ENCODE data around the gene ARHGAP8. TPM values are rescaled to one million over a fixed set of nuclear protein-coding genes. Genes with fewer than 3 reads are reported as not detected.

ARHGAP8 gene
- total RNA-seq, 1 donor from 2014 or later, result 0.49 TPM

DNA sequence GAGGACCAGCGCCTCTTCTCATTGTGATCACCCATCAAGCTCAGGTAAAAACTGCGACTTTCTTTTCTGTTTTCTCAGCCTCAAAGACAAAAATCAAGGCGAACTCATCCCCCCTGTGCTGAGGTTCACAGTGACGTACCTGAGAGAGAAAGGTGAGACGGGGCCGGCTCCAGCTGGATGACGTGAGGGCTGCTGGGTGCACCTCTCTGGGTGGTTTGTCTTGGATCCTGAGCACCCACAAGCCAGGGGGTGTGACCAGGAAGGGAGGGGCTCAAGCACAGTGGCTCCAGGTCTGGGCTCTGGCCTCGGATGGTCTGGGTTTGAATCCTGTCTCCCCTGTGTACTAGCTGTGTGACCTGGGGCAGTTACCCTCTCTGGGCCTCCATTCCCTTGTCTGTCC lies 92.8 kb downstream of the ARHGAP8 start:
- Mint-ChIP-seq H3K27ac (no peak overlapping the region), H3K27me3 (peaks cover 6% of the 10 kb centered on the region), H3K4me3 (no peak overlapping the region), H3K36me3 (ENCODE audit: low read depth) (peaks cover 3% of the 10 kb centered on the region), H3K9me3 (peaks cover 6% of the 10 kb centered on the region), H3K4me1 (no peaks in the 10 kb centered on the region)
- ATAC-seq (ENCODE audit: low read depth) (no peak), DNase-seq (no peak)
- TF ChIP-seq, protein P1, sequence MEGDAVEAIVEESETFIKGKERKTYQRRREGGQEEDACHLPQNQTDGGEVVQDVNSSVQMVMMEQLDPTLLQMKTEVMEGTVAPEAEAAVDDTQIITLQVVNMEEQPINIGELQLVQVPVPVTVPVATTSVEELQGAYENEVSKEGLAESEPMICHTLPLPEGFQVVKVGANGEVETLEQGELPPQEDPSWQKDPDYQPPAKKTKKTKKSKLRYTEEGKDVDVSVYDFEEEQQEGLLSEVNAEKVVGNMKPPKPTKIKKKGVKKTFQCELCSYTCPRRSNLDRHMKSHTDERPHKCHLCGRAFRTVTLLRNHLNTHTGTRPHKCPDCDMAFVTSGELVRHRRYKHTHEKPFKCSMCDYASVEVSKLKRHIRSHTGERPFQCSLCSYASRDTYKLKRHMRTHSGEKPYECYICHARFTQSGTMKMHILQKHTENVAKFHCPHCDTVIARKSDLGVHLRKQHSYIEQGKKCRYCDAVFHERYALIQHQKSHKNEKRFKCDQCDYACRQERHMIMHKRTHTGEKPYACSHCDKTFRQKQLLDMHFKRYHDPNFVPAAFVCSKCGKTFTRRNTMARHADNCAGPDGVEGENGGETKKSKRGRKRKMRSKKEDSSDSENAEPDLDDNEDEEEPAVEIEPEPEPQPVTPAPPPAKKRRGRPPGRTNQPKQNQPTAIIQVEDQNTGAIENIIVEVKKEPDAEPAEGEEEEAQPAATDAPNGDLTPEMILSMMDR (IDR thresholded peaks at IDR 0.05), result no peak
- CTCF ChIA-PET, result no interaction called here
- POLR2A ChIA-PET, result no interaction called here
- intact Hi-C loops (cut with micrococcal nuclease), result no loop called here

DNA sequence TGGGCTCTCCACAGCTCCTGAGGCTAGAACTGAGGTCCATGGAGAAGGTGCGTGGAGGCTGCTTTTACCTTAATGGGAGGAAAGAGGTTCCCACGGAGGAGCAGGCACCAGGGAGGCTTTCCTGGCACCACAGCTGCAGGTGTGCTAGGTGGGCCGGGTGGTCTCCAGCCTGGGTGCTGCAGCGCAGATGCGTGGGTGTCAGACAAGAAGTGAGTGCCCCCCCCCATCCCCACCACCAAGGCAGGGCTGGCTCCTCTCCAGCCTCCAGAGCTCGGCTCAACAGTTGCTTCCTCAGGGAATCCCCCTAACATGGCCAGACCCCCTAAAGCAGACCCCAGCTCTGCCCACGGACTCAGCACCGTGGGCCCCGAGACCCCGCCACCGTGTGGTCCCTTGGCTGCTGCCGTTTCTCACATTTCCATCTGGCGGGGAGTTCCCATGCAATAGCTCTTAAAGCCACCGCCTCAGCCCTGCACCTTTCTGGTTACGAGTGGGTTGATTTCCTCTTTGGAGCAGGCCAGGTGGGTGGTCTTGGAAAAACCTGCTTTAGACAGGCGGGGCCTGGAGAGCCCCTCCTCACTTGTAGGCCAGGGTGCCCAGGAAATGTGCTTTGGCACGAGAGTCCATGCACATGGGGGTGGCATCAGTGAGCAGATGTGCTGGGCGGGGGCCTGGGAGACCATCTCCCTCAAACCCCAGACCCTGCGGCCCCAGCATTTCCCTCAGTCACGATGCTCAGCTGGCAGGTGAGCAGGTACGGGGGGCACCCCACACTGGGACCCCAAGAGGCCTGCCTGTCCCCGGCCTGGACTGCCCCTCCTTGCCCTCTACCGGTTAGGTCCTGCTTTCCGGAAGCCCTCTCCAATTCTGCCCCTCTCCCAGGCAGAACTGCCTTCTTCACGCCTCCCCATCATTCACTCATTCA lies 93.7 kb downstream of the ARHGAP8 start:
- ChIA-PET CTCF (no interaction called here), POLR2A (no interaction called here)
- TF ChIP-seq, protein P1 (IDR thresholded peaks at IDR 0.05), result no peak
- H3K4me3 Mint-ChIP-seq, result no peak overlapping the region
- H3K4me1 Mint-ChIP-seq, result no peaks in the 10 kb centered on the region
- H3K9me3 Mint-ChIP-seq, result peaks cover 6% of the 10 kb centered on the region
- no peak overlapping the region for H3K27ac Mint-ChIP-seq
- ATAC-seq (ENCODE audit: low read depth) (no peak), DNase-seq (no peak)
- peaks cover 4% of the 10 kb centered on the region for H3K27me3 Mint-ChIP-seq
- intact Hi-C loops (cut with micrococcal nuclease), result no loop called here
- H3K36me3 Mint-ChIP-seq (ENCODE audit: low read depth), result peaks cover 3% of the 10 kb centered on the region

DNA sequence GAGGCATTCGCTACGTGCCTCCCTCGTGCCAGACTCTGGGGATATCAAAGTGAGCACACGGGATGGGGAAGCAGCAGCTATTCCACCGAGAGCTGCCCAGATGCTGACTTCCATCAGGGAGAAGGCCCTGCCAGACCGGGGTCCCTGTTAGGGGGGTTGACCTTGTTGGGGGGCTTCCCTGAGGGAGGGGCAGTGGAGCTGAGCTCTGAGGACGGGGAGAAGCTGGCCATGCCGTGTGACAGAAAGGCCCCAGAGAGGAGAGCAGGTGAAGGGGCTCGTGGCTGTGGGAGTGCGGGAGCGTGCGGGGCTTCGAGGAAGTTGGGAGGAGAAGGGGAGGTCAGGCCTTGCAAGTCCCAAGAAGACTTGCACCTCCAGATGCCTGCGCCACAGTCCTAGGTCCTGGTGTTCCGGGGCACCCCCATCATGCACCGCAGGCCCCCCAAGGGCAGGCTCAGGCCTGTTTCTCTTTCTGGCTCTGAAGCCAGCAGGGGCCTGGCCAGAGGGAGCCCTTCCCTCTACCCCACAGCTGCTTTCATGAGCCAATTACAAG lies 94.4 kb downstream of the ARHGAP8 start:
- TF ChIP-seq, protein P1 (IDR thresholded peaks at IDR 0.05), result no peak
- intact Hi-C loops (cut with micrococcal nuclease), result no loop called here
- Mint-ChIP-seq H3K27ac (no peak overlapping the region), H3K4me1 (no peaks in the 10 kb centered on the region), H3K4me3 (no peak overlapping the region), H3K36me3 (ENCODE audit: low read depth) (peaks cover 3% of the 10 kb centered on the region), H3K27me3 (no peaks in the 10 kb centered on the region), H3K9me3 (peaks cover 6% of the 10 kb centered on the region)
- no peak for DNase-seq
- ATAC-seq (ENCODE audit: low read depth), result no peak
- POLR2A ChIA-PET, result no interaction called here
- CTCF ChIA-PET, result no interaction called here

DNA sequence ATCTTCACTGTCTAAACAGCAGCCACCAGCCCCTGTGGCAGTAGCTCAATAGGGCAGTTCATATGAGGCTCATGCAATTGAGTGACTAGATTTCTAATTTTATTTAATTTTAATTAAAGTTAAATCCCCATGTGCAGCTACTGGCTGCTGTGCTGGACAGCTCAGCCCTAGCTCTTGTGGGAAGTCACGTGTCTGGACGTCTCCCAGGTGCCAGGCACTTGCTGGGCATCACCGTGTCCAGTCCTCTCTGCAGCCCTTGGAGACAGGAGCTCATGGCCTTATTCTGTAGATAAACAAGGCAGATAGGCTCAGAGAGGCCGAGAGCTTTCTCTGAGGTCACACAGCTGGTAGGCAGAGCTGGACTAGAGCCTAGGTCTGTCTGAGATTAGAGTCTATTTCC lies 95.0 kb downstream of the ARHGAP8 start:
- intact Hi-C loops (cut with micrococcal nuclease), result no loop called here
- TF ChIP-seq, protein P1 (IDR thresholded peaks at IDR 0.05), result no peak
- ChIA-PET CTCF (no interaction called here), POLR2A (no interaction called here)
- peaks cover 6% of the 10 kb centered on the region for H3K9me3 Mint-ChIP-seq
- ATAC-seq (ENCODE audit: low read depth) (no peak), DNase-seq (no peak)
- peaks cover 3% of the 10 kb centered on the region for H3K36me3 Mint-ChIP-seq (ENCODE audit: low read depth)
- no peaks in the 10 kb centered on the region for H3K4me1 Mint-ChIP-seq
- H3K27me3 Mint-ChIP-seq, result no peaks in the 10 kb centered on the region
- no peak overlapping the region for H3K27ac Mint-ChIP-seq
- H3K4me3 Mint-ChIP-seq, result no peak overlapping the region

DNA sequence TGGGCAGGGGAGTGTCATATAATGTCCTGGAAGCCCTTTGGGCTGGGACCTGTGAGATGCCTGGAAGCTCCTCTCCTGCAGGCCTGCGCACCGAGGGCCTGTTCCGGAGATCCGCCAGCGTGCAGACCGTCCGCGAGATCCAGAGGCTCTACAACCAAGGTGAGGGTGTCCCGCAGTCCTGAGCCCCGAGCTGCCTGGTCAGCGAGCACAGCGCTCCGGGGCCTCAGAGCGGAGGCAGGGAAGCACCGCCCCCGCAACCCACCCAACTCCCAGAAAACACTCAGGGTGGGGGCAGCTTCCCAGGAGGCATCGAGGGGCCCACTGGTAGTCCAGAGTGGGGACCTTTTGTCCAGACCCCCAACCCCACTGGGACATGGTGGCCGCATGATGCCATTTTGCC lies 95.5 kb downstream of the ARHGAP8 start:
- CTCF ChIA-PET, result no interaction called here

More for the DNA sequence above, 95.5 kb downstream of the ARHGAP8 start:
- no peaks in the 10 kb centered on the region for H3K27me3 Mint-ChIP-seq
- peaks cover 3% of the 10 kb centered on the region for H3K36me3 Mint-ChIP-seq (ENCODE audit: low read depth)
- peaks cover 6% of the 10 kb centered on the region for H3K9me3 Mint-ChIP-seq
- no peak overlapping the region for H3K27ac Mint-ChIP-seq
- POLR2A ChIA-PET, result no interaction called here
- DNase-seq (no peak), ATAC-seq (ENCODE audit: low read depth) (no peak)
- no peak overlapping the region for H3K4me3 Mint-ChIP-seq
- TF ChIP-seq, protein P1 (IDR thresholded peaks at IDR 0.05), result no peak
- H3K4me1 Mint-ChIP-seq, result no peaks in the 10 kb centered on the region
- intact Hi-C loops (cut with micrococcal nuclease), result no loop called here
